HEK293T (cell line): ENCODE data around the gene METTL3.

ENCODE experiments used
- CTCF ChIA-PET: fragments of 350-600 bp; formaldehyde crosslinking; extraction: SDS; loops from one replicate; lab custom pipeline; 2021; ENCODE audit warnings: antibody characterized with exemption, inconsistent platforms; lab: Yijun Ruan, JAX
- POLR2A ChIA-PET: fragments of 350-600 bp; formaldehyde crosslinking; extraction: SDS; loops from one replicate; lab custom pipeline; 2020; ENCODE audit warnings: antibody characterized with exemption, inconsistent platforms; lab: Yijun Ruan, JAX
- DNase-seq: peaks from one replicate; pipeline ENCODE4 v3.0.0; 2012; ENCODE audit warnings: mixed read lengths; ENCODE audit errors: extremely low spot score
- ARNT ChIP-seq: fragments of 450-650 bp; IDR thresholded peaks from 2 replicates; pipeline ENCODE4 v1.6.1; 2017; ENCODE audit warnings: mild to moderate bottlenecking
- BHLHE40 ChIP-seq: fragments of 450-650 bp; IDR thresholded peaks from 2 replicates; pipeline ENCODE4 v1.6.1; 2016; ENCODE audit warnings: mild to moderate bottlenecking, moderate library complexity, borderline replicate concordance
- CTBP1 ChIP-seq: fragments of 450-650 bp; IDR thresholded peaks from 2 replicates; pipeline ENCODE4 v1.6.1; 2016; ENCODE audit warnings: borderline replicate concordance
- ELF4 ChIP-seq: fragments of 450-650 bp; IDR thresholded peaks from 2 replicates; pipeline ENCODE4 v1.6.1; 2017; ENCODE audit warnings: antibody characterized with exemption
- FOXA1 ChIP-seq: fragments of 450-650 bp; IDR thresholded peaks from 2 replicates; pipeline ENCODE4 v1.6.1; 2016; ENCODE audit warnings: mild to moderate bottlenecking
- FOXK2 ChIP-seq: fragments of 450-650 bp; IDR thresholded peaks from 2 replicates; pipeline ENCODE4 v1.6.1; 2016; ENCODE audit warnings: mild to moderate bottlenecking
- FOXM1 ChIP-seq: fragments of 450-650 bp; IDR thresholded peaks from 2 replicates; pipeline ENCODE4 v1.6.1; 2017; ENCODE audit warnings: mild to moderate bottlenecking, borderline replicate concordance
- HDGF ChIP-seq: fragments of 450-650 bp; IDR thresholded peaks from 2 replicates; pipeline ENCODE4 v1.6.1; 2017; ENCODE audit warnings: antibody characterized with exemption, borderline replicate concordance
- L3MBTL2 ChIP-seq: fragments of 450-650 bp; conservative IDR thresholded peaks from 2 replicates; pipeline ENCODE4 v1.6.1; 2016; ENCODE audit warnings: mild to moderate bottlenecking
- LEF1 ChIP-seq: fragments of 450-650 bp; IDR thresholded peaks from 2 replicates; pipeline ENCODE4 v1.6.1; 2017; ENCODE audit warnings: mild to moderate bottlenecking, borderline replicate concordance
- NFRKB ChIP-seq: fragments of 450-650 bp; IDR thresholded peaks from 2 replicates; pipeline ENCODE4 v1.6.1; 2016; ENCODE audit warnings: mild to moderate bottlenecking, moderate library complexity
- SP1 ChIP-seq: fragments of 450-650 bp; IDR thresholded peaks from 2 replicates; pipeline ENCODE4 v1.6.1; 2017
- SUZ12 ChIP-seq: fragments of 450-650 bp; IDR thresholded peaks from 2 replicates; pipeline ENCODE4 v1.6.1; 2016; ENCODE audit warnings: mild to moderate bottlenecking
- TARDBP ChIP-seq: fragments of 450-650 bp; IDR thresholded peaks from 2 replicates; pipeline ENCODE4 v1.6.1; 2016
- ZNF384 ChIP-seq: fragments of 450-650 bp; IDR thresholded peaks from 2 replicates; pipeline ENCODE4 v1.6.1; 2016
- TF ChIP-seq, protein P1 (sequence below): fragments of 450-650 bp; IDR thresholded peaks from 2 replicates; pipeline ENCODE4 v1.6.1; 2016

Gene METTL3

DNA sequence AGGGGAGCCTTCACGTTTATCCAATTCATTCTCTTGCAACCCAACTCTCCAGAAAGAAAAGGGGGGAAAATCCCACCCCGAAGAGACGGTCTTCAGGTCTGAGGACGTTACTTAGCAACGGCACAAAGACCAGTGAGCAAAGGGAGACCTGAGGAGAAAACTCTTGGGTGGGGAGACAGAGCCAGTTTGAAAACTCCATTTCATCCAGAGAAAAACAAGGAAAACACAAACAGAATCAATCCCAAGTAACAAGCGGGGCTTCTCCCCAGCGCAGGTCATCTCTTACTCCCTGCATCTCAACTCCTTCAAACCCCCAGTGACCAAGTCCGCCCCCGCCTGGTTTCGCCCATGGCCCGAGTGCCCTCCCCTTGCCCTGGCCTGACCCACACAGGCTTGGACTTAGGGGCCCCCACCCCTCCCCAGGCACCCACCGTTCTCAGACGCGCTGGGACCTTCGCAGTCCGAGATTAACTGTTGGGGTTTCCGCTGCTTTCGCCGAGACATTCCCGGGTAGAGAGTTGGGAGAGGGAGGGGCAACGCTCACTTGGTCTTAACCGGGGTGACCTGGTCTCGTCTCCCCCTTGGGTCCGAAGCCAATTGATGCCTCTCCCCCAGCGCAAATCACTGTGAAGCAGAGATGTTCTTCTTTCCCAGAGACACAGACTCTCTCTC, 25.4 kb upstream of the METTL3 start:
- TF ChIP-seq TARDBP (no peak), ZNF384 (no peak), FOXK2 (no peak)
- POLR2A ChIA-PET, result interaction anchor here (1.1 to 2.9 kb wide), 3 partner anchors 10 to 26 kb away, joined by 7 to 19 read pairs (median 8); partner anchors contain the start of genes METTL3 and SALL2
- CTCF ChIA-PET, result interaction anchor here (1.1 kb wide), 1 partner anchor 21 kb away, joined by 3 read pairs; no protein-coding TSS in a partner anchor
- no peak for DNase-seq

DNA sequence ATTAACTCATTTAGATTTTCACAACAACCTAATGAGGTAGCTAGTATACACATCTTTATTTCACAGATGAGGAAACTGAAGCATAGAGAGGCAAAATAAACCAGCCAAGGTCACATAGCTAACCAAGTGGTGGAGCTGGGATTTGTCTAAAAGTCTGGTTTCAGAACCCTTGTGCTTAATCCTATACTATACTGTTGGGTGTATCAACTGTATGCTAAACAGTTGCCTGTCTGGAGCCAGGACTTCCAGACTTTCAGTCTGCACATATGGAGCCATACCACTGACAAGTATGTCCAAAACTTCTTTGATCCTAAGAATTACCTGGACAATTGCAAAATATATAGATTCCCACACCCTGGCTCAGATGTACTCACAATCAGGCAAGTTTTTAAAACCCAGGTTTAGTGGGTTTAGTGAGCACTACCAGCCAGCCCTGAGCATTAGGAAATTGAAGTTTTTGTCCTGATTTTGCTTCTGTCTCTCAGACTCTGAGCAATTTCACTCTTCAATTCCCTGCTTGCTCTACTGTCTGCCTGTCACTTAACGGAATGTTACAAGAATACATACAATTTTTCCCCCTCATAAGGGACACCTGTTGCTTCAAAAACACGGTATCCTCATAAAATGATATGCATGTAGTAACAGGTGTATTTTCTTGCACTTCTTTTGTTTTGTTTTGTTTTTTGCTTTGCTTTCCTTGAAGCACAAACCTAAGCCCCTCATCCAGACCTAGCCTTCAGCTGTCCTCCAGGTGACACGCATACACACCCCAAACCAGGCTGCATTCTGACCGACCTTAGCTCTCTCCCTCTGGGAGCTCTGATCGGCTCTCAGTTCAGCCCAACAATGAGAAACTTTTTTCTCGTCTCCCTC, 24.6 kb upstream of the METTL3 start:
- CTCF ChIA-PET, result no interaction called here
- DNase-seq, result no peak
- POLR2A ChIA-PET, result interaction anchor here (1.1 to 2.9 kb wide), 2 partner anchors 9 to 25 kb away, joined by 7 to 19 read pairs; partner anchors contain the start of genes METTL3 and SALL2
- no peak for TF ChIP-seq FOXM1
- TF ChIP-seq FOXA1, result no peak
- TF ChIP-seq TARDBP, result no peak
- TF ChIP-seq CTBP1, result no peak
- no peak for TF ChIP-seq LEF1
- TF ChIP-seq, protein P1, sequence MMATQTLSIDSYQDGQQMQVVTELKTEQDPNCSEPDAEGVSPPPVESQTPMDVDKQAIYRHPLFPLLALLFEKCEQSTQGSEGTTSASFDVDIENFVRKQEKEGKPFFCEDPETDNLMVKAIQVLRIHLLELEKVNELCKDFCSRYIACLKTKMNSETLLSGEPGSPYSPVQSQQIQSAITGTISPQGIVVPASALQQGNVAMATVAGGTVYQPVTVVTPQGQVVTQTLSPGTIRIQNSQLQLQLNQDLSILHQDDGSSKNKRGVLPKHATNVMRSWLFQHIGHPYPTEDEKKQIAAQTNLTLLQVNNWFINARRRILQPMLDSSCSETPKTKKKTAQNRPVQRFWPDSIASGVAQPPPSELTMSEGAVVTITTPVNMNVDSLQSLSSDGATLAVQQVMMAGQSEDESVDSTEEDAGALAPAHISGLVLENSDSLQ, result no peak
- TF ChIP-seq HDGF, result no peak
- no peak for TF ChIP-seq SUZ12
- TF ChIP-seq NFRKB, result no peak

DNA sequence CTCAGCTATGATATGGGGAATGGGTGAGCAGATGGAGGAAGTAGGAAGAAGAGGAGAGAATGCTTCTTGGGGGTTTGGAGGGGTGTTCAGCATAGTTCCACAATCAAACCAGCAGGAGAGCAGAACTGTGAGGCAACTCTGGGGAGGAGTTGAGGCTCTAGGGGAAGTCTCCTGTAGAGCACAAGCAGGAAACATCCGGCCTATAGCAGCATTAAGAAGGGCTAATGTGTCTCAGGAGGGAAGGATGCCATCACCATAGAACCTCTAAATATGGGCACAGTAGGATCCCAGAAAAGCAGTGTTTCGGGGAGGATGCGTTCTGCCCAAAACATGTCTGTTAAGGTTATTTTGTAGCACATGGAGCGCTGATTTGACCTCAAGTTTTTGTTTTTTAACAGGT, 23.4 kb upstream of the METTL3 start:
- no peak for DNase-seq
- ChIA-PET POLR2A (interaction anchor here (1.1 to 2.9 kb wide), 2 partner anchors 8 to 23 kb away, joined by 10 to 19 read pairs; partner anchors contain the start of genes METTL3 and SALL2), CTCF (interaction anchor here (0.6 kb wide), 1 partner anchor 18 kb away, joined by 5 read pairs; no protein-coding TSS in a partner anchor)
- TF ChIP-seq BHLHE40, result no peak
- TF ChIP-seq FOXM1, result no peak

DNA sequence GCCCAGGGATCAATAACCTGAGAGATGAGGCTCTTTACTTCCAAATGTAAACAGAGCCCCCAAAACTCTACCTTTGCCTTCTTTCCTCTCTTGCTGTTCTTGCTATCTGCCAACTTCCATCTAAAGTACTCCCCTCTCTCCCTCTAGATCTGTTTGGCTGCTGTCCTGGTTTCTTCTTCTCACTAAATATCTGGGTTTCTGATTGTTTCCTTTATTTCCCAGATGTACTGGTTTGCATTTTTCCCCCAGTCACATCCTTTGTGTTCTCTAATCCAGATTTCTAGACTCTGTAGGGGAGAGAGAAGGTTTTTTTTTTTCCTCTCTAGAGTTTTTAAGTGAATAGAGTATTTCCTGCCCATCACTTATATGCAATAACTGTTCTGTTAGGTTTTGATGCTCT, 22.2 kb upstream of the METTL3 start:
- no peak for DNase-seq
- ChIA-PET POLR2A (interaction anchor here (1.1 kb wide), 1 partner anchor 22 kb away, joined by 10 read pairs; the partner anchor contains the start of gene METTL3), CTCF (no interaction called here)
- TF ChIP-seq ZNF384 (no peak), FOXK2 (no peak), LEF1 (no peak), ELF4 (no peak), NFRKB (no peak), HDGF (no peak)

DNA sequence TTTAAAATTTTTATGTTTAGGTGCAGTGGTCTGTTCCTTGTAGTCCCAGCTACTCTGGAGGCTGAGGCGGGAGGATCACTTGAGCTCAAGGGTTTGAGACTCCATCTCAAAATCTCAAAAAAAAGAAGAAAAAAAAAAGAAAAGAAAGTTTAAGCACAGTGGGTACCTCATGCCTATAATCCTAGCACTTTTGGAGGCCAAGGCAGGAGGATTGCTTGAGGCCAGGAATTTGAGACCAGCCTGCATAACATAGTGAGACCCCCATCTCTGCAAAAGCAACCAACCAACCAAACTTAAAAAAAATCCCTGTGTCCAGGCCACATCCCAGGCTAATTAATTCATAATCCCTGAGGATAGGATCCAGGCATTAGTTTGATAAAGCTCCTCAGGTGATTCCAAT, 18.4 kb upstream of the METTL3 start:
- POLR2A ChIA-PET, result interaction anchor here (1.6 to 12.6 kb wide), 2 partner anchors 9 to 17 kb away, joined by 6 to 257 read pairs; partner anchors contain the start of gene METTL3
- no peak for DNase-seq
- TF ChIP-seq FOXK2 (no peak), ELF4 (no peak), CTBP1 (no peak), SP1 (no peak)
- CTCF ChIA-PET, result no interaction called here

DNA sequence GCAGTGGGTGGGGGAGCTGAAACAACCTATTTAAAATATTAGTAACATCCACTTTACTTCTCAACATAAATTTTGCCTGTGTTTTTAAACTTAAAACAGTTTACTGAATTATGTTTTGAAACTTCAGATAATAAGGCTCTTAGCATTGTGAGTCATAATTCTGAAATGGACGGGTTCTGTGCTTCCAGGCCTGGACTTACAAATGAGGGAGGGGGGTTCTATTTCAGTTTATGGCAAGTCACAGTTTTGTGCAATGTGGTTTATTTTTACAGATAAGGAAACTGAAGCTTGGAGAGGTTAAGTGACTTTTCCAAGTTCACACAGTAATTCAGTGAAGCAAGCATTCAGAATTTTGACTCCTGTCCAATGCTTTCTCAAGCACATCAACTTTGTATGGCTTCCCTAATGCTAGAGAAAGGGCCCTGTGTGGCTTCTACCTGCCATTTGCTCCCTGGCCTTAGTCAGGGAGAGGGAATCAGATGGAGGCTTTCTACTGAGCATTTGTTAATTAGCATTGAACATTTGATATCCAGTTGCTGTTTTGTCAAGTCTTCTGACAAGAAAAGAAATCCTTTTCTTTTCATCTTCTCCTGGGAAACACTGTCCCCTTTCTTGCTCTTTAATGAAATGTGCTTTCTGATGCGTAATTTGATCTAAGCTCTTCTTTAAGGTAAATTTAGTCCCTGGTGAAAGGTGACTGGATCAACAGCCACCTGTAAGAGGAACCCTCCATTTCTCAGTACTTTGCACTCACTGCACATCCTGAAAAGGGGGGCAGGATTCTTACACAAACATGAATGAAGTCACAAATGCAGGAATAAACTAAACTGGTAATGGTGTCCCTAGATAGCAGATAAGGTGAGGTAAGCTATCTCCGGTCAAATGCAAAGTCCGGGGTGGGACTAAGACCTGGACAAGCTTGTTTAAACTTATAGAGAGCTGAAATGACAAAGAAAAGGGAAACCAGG, 17.5 kb upstream of the METTL3 start:
- CTCF ChIA-PET, result interaction anchor here (0.6 kb wide), 1 partner anchor 72 kb away, joined by 3 read pairs; no protein-coding TSS in a partner anchor
- no peak for TF ChIP-seq ELF4
- TF ChIP-seq ARNT, result no peak
- no peak for TF ChIP-seq ZNF384
- no peak for TF ChIP-seq SUZ12
- POLR2A ChIA-PET, result interaction anchor here (1.6 to 12.6 kb wide), 2 partner anchors 9 to 16 kb away, joined by 6 to 257 read pairs; partner anchors contain the start of gene METTL3
- no peak for DNase-seq

DNA sequence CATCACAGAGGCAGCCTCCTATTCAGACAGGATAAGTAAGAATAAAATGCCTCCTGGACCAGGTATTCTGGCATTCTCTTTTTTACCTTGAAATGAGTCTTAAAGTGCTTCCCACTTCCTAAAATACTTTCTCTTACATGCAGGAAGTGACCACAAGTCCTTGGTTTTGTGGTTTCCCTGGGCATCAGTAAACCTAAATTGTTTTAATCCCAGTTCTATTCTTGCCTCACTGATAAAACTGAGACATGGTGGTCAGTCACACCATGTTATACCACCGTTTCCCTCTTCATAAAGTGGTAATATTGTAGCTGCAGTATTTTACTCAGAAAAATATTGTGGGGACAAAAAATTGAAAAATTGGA, 16.2 kb upstream of the METTL3 start:
- TF ChIP-seq ZNF384 (no peak), BHLHE40 (no peak), HDGF (no peak), L3MBTL2 (no peak), TARDBP (no peak), FOXA1 (no peak), SUZ12 (no peak), CTBP1 (no peak), ARNT (no peak), SP1 (no peak), ELF4 (no peak), LEF1 (no peak), FOXM1 (no peak), NFRKB (no peak), FOXK2 (no peak)
- TF ChIP-seq, protein P1, result no peak
- DNase-seq, result no peak
- ChIA-PET CTCF (interaction anchor here (0.9 to 1.9 kb wide), 2 partner anchors 11 to 29 kb away, joined by 3 to 6 read pairs; no protein-coding TSS in a partner anchor), POLR2A (interaction anchor here (1.2 to 12.6 kb wide), 5 partner anchors 15 to 90 kb away, joined by 3 to 257 read pairs (median 15); partner anchors contain the start of gene METTL3)
